Adrenal gland (tissue), 5 donors: ENCODE measurements around the gene MTUS2.

Experiments
- POLR2A ChIP-seq, 2 donors: fragments of 450-650 bp; IDR thresholded peaks; one replicate each; pipeline ENCODE4 v1.6.1; 2017; ENCODE audit warnings: antibody characterized with exemption in 2 of 2, mild to moderate bottlenecking in 2 of 2, moderate library complexity in 1 of 2
- TF ChIP-seq, protein P1 (sequence below), 6 experiments: fragments of 450-650 bp in 4 of 6; fragments of 200-600 bp in 2 of 6; sonication (generic) in 1 of 6; IDR thresholded peaks; 1 replicate in 5 of 6; 2 replicates in 1 of 6; pipeline versions ENCODE4 v1.5.1 to v1.8.0; 2016 to 2021; ENCODE audit warnings: antibody characterized with exemption in 6 of 6, mild to moderate bottlenecking in 2 of 6, moderate library complexity in 1 of 6
- donor health status: DM: no; HTN: no; CAD: no.

DNA sequence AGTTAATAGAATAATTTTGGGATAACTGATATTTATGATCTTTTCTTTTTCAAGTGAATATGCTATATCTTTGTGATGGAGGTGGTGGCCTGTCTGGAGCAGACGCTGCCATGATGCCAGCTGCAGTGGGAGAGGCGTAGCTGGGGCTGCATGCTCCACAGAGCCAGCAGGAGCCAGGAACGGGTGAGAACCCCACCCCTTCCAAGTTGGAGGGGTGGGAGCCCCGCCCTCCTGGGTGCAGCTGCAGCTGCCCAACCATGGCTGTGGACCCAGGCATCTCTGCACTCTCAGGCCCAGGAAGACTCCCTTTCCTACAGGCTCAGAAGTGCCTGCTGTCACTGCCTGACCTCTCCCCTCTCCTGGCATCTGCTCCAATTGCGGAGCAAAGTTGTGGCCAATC lies 402.3 kb downstream of the MTUS2 start:
- TF ChIP-seq, protein P1, sequence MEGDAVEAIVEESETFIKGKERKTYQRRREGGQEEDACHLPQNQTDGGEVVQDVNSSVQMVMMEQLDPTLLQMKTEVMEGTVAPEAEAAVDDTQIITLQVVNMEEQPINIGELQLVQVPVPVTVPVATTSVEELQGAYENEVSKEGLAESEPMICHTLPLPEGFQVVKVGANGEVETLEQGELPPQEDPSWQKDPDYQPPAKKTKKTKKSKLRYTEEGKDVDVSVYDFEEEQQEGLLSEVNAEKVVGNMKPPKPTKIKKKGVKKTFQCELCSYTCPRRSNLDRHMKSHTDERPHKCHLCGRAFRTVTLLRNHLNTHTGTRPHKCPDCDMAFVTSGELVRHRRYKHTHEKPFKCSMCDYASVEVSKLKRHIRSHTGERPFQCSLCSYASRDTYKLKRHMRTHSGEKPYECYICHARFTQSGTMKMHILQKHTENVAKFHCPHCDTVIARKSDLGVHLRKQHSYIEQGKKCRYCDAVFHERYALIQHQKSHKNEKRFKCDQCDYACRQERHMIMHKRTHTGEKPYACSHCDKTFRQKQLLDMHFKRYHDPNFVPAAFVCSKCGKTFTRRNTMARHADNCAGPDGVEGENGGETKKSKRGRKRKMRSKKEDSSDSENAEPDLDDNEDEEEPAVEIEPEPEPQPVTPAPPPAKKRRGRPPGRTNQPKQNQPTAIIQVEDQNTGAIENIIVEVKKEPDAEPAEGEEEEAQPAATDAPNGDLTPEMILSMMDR (IDR thresholded peaks at IDR 0.05): no peak
- no peak for TF ChIP-seq POLR2A (IDR thresholded peaks at IDR 0.05)
